ENCODE results near the gene CGA. TPM values are rescaled to one million over a fixed set of nuclear protein-coding genes. Genes with fewer than 3 reads are reported as not detected.

Gene CGA
- total RNA-seq, 1 donor from 2014 or later = not detected

DNA sequence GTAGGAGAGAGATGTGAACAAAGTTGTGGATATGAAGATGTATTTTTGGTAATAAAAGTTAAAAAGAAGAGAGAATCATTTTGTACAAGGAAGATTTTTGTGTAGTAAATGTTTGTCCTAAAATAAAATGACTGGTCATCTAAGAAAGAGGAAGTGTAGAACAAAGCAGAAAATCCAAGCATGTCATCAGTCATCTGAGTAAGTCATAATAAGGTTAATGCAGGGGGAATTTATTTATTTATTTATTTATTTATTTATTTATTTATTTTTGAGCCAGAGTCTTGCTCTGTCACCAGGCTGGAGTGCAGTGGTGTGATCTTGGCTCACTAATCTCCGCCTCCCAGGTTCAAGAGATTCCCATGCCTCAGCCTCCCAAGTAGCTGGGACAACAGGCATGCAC, 15.7 kb upstream of the CGA start:
- TF ChIP-seq, protein P1, sequence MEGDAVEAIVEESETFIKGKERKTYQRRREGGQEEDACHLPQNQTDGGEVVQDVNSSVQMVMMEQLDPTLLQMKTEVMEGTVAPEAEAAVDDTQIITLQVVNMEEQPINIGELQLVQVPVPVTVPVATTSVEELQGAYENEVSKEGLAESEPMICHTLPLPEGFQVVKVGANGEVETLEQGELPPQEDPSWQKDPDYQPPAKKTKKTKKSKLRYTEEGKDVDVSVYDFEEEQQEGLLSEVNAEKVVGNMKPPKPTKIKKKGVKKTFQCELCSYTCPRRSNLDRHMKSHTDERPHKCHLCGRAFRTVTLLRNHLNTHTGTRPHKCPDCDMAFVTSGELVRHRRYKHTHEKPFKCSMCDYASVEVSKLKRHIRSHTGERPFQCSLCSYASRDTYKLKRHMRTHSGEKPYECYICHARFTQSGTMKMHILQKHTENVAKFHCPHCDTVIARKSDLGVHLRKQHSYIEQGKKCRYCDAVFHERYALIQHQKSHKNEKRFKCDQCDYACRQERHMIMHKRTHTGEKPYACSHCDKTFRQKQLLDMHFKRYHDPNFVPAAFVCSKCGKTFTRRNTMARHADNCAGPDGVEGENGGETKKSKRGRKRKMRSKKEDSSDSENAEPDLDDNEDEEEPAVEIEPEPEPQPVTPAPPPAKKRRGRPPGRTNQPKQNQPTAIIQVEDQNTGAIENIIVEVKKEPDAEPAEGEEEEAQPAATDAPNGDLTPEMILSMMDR (IDR thresholded peaks at IDR 0.05) = no peak
- no peaks in the 10 kb centered on the region for H3K36me3 Mint-ChIP-seq (ENCODE audit: low read depth)
- H3K4me1 Mint-ChIP-seq (ENCODE audit: low read depth) = no peaks in the 10 kb centered on the region
- H3K9me3 Mint-ChIP-seq (ENCODE audit: low read depth) = no peaks in the 10 kb centered on the region
- H3K27me3 Mint-ChIP-seq (ENCODE audit: low read depth) = peaks cover 38% of the 10 kb centered on the region
- DNase-seq (ENCODE audit: low spot score) = no peak
- H3K27ac Mint-ChIP-seq (ENCODE audit: unreplicated experiment) = no peak overlapping the region
- H3K4me3 Mint-ChIP-seq (ENCODE audit: unreplicated experiment) = no peak overlapping the region

DNA sequence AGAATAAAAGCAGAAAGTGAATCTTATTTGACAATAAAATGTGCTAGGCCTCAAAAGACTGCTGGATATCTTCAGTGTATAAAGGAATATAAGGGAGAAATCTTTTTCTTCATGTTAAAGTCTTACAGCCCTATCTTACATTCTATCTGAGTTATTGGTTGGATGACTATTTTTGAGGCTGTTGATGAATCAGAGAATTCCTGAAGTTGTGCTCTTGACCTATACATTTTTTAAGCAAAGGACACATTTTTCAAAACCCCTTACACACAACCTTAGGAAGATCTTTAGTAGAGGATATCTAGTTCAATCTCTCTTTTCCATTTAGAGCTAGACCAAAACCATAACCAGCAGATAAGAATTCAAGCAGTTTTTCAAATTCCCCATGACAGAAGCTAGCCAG, 10.9 kb upstream of the CGA start:
- no peak overlapping the region for H3K4me3 Mint-ChIP-seq (ENCODE audit: unreplicated experiment)
- H3K27ac Mint-ChIP-seq (ENCODE audit: unreplicated experiment) = no peak overlapping the region
- peaks cover 10% of the 10 kb centered on the region for H3K27me3 Mint-ChIP-seq (ENCODE audit: low read depth)
- H3K9me3 Mint-ChIP-seq (ENCODE audit: low read depth) = no peaks in the 10 kb centered on the region
- DNase-seq (ENCODE audit: low spot score) = no peak
- H3K4me1 Mint-ChIP-seq (ENCODE audit: low read depth) = no peaks in the 10 kb centered on the region
- H3K36me3 Mint-ChIP-seq (ENCODE audit: low read depth) = no peaks in the 10 kb centered on the region
- TF ChIP-seq, protein P1 (IDR thresholded peaks at IDR 0.05) = no peak

DNA sequence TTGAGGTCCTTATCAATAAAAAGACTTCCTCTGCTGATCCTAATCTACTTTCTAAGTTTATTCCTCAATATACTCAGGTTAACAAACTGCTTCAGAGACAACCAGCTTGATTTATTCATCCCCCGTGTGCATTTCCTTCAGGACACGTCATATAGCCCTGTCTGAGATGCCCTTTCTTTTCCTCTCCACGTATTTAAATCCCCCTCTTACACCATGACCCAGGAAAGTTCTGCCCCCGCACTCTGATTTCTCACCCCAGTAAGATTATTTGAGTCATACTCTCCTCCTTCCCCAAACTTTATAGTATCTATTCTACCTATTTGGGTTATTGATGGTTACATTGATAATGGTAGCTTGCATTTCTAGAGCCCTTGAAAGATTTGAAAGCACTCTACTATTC, 9.8 kb upstream of the CGA start:
- Mint-ChIP-seq H3K36me3 (ENCODE audit: low read depth) (no peaks in the 10 kb centered on the region), H3K9me3 (ENCODE audit: low read depth) (no peaks in the 10 kb centered on the region), H3K4me3 (ENCODE audit: unreplicated experiment) (no peak overlapping the region), H3K27me3 (ENCODE audit: low read depth) (peaks cover 18% of the 10 kb centered on the region), H3K4me1 (ENCODE audit: low read depth) (no peaks in the 10 kb centered on the region), H3K27ac (ENCODE audit: unreplicated experiment) (no peak overlapping the region)
- TF ChIP-seq, protein P1 (IDR thresholded peaks at IDR 0.05) = no peak
- DNase-seq (ENCODE audit: low spot score) = no peak

DNA sequence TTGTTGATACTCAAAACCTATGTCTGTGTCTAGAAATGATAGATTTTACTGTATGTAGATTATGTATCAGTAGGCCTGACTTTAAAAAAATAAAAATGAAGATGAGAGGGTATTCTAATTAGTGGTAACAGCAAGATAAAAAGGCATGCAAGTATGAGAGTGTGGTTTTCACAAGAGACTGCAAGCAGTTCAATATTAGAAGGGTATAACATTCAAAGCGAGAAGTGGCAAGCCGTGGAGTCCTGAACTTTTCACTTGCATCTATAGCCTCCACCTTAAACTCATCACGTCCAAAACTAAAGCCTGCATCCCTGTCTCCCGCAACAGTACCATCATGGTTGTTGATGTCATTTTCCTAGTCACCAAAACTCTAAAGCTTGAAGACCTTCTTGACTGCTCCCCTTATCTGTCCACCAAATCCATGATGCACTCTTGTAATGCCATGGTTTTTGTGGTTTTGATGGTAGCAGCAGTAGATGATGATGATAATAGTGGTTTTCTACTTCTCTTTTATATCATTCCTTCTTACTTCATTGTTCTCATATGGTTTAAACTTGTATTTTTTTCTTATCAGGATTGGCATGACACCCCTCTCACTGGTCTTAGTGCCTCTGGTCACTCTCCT, 9.2 kb upstream of the CGA start:
- Mint-ChIP-seq H3K27ac (ENCODE audit: unreplicated experiment) (no peak overlapping the region), H3K36me3 (ENCODE audit: low read depth) (no peaks in the 10 kb centered on the region), H3K4me1 (ENCODE audit: low read depth) (no peaks in the 10 kb centered on the region), H3K27me3 (ENCODE audit: low read depth) (peaks cover 21% of the 10 kb centered on the region), H3K9me3 (ENCODE audit: low read depth) (no peaks in the 10 kb centered on the region), H3K4me3 (ENCODE audit: unreplicated experiment) (no peak overlapping the region)
- TF ChIP-seq, protein P1 (IDR thresholded peaks at IDR 0.05) = no peak
- no peak for DNase-seq (ENCODE audit: low spot score)

DNA sequence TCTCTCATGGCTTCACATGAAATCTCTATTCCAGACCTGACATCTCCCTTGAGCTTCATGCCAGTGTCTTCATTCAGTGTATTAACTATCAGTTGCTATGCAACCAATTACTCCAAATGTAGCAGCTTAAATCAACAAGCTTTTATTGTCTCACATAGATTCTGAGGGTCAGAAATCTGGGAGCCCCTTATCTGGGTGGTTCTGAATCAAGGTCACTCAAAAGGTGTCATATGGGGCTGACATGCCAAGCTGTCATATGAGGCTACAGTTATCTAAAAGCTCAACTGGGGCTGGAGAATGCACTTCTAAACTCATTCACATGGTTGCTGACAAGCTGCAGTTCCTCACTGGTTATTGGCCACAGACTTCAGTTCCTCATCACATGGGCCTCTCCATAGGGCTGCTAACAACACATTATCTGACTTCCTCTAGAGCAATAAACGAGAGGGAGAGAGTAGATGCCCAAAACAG, 7.3 kb upstream of the CGA start:
- no peak overlapping the region for H3K4me3 Mint-ChIP-seq (ENCODE audit: unreplicated experiment)
- no peak for DNase-seq (ENCODE audit: low spot score)
- no peaks in the 10 kb centered on the region for H3K4me1 Mint-ChIP-seq (ENCODE audit: low read depth)
- no peaks in the 10 kb centered on the region for H3K9me3 Mint-ChIP-seq (ENCODE audit: low read depth)
- peaks cover 23% of the 10 kb centered on the region for H3K27me3 Mint-ChIP-seq (ENCODE audit: low read depth)
- H3K27ac Mint-ChIP-seq (ENCODE audit: unreplicated experiment) = no peak overlapping the region
- no peaks in the 10 kb centered on the region for H3K36me3 Mint-ChIP-seq (ENCODE audit: low read depth)
- TF ChIP-seq, protein P1 (IDR thresholded peaks at IDR 0.05) = no peak

All from chondrocyte (in vitro differentiated cells).